ENCODE results near the gene HIVEP2.

Gene HIVEP2

GRCh38 chr6:142878407-142878806 is 66.6 kb downstream of the HIVEP2 start:
- H3K27ac ChIP-seq: no peak overlapping the region
- peaks cover 31% of the 10 kb centered on the region for H3K79me2 ChIP-seq

GRCh38 chr6:142874676-142875075 is 70.3 kb downstream of the HIVEP2 start:
- H3K27me3 ChIP-seq (ENCODE audit: control insufficient read depth, insufficient read depth, low read length): no peaks in the 10 kb centered on the region
- H3K36me3 ChIP-seq (ENCODE audit: control insufficient read depth, insufficient read depth, low read length): no peaks in the 10 kb centered on the region
- no peak overlapping the region for H2AFZ ChIP-seq
- TF ChIP-seq CTCF (IDR thresholded peaks at IDR 0.05): no peak
- H3K9me3 ChIP-seq (ENCODE audit: control insufficient read depth, low read length): no peaks in the 10 kb centered on the region
- H3K4me2 ChIP-seq (ENCODE audit: low read length): no peak overlapping the region
- H3K27ac ChIP-seq: no peak overlapping the region
- H3K4me3 ChIP-seq (ENCODE audit: low read depth, low read length): no peak overlapping the region
- H3K9ac ChIP-seq: no peak overlapping the region
- peaks cover 12% of the 10 kb centered on the region for H3K79me2 ChIP-seq
- H3K4me1 ChIP-seq: no peaks in the 10 kb centered on the region

More at GRCh38 chr6:142878407-142878806, 66.6 kb downstream of the HIVEP2 start:
- H3K4me1 ChIP-seq: peaks cover 5% of the 10 kb centered on the region
- no peaks in the 10 kb centered on the region for H3K9me3 ChIP-seq (ENCODE audit: control insufficient read depth, low read length)
- no peak overlapping the region for H3K9ac ChIP-seq
- H3K27me3 ChIP-seq (ENCODE audit: control insufficient read depth, insufficient read depth, low read length): no peaks in the 10 kb centered on the region
- no peak for TF ChIP-seq CTCF (IDR thresholded peaks at IDR 0.05)
- no peak overlapping the region for H3K4me3 ChIP-seq (ENCODE audit: low read depth, low read length)
- no peak overlapping the region for H2AFZ ChIP-seq
- no peak overlapping the region for H3K4me2 ChIP-seq (ENCODE audit: low read length)
- no peaks in the 10 kb centered on the region for H3K36me3 ChIP-seq (ENCODE audit: control insufficient read depth, insufficient read depth, low read length)

- Histone ChIP-seq H3K4me1 (peaks cover 9% of the 10 kb centered on the region), H3K9ac (no peak overlapping the region), H3K4me2 (ENCODE audit: low read length) (no peak overlapping the region), H3K36me3 (ENCODE audit: control insufficient read depth, insufficient read depth, low read length) (no peaks in the 10 kb centered on the region), H3K27ac (no peak overlapping the region), H2AFZ (no peak overlapping the region), H3K79me2 (peaks cover 3% of the 10 kb centered on the region), H3K4me3 (ENCODE audit: low read depth, low read length) (no peak overlapping the region), H3K27me3 (ENCODE audit: control insufficient read depth, insufficient read depth, low read length) (no peaks in the 10 kb centered on the region), H3K9me3 (ENCODE audit: control insufficient read depth, low read length) (no peaks in the 10 kb centered on the region)
- no peak for TF ChIP-seq CTCF (IDR thresholded peaks at IDR 0.05)
These were observed 72.6 kb downstream of the HIVEP2 start for GRCh38 chr6:142872376-142872775.

- H3K36me3 ChIP-seq (ENCODE audit: control insufficient read depth, insufficient read depth, low read length): no peaks in the 10 kb centered on the region
- H3K4me3 ChIP-seq (ENCODE audit: low read depth, low read length): no peak overlapping the region
- H3K27ac ChIP-seq: no peak overlapping the region
- no peaks in the 10 kb centered on the region for H3K27me3 ChIP-seq (ENCODE audit: control insufficient read depth, insufficient read depth, low read length)
- H2AFZ ChIP-seq: no peak overlapping the region
- TF ChIP-seq CTCF (IDR thresholded peaks at IDR 0.05): no peak
- peaks cover 3% of the 10 kb centered on the region for H3K79me2 ChIP-seq
- peaks cover 12% of the 10 kb centered on the region for H3K4me1 ChIP-seq
- H3K4me2 ChIP-seq (ENCODE audit: low read length): no peak overlapping the region
- H3K9ac ChIP-seq: no peak overlapping the region
- no peaks in the 10 kb centered on the region for H3K9me3 ChIP-seq (ENCODE audit: control insufficient read depth, low read length)
These were observed 73.1 kb downstream of the HIVEP2 start for GRCh38 chr6:142871910-142872331.

- Histone ChIP-seq H3K27me3 (ENCODE audit: control insufficient read depth, insufficient read depth, low read length) (no peaks in the 10 kb centered on the region), H3K36me3 (ENCODE audit: control insufficient read depth, insufficient read depth, low read length) (no peaks in the 10 kb centered on the region), H2AFZ (no peak overlapping the region), H3K27ac (no peak overlapping the region), H3K9ac (no peak overlapping the region), H3K79me2 (peaks cover 3% of the 10 kb centered on the region), H3K4me3 (ENCODE audit: low read depth, low read length) (no peak overlapping the region), H3K4me2 (ENCODE audit: low read length) (no peak overlapping the region), H3K4me1 (peaks cover 13% of the 10 kb centered on the region), H3K9me3 (ENCODE audit: control insufficient read depth, low read length) (no peaks in the 10 kb centered on the region)
- TF ChIP-seq CTCF (IDR thresholded peaks at IDR 0.05): no peak
These were observed 74.1 kb downstream of the HIVEP2 start for GRCh38 chr6:142870787-142871415.

Measured in parathyroid adenoma (tissue), 2 donors.